GM21717 (cell line): ENCODE measurements around the gene ZNF8.
"Not testable (repeated sequence)": the region's sequence is repeated elsewhere in the genome, so short reads cannot be mapped to it uniquely, and the experiment has no call there.

Source experiments
- ATAC-seq: cut with Tn5 transposase; IDR thresholded peaks from one replicate; pipeline ENCODE4 v1.9.1; 2021; ENCODE audit warnings: mild to moderate bottlenecking, moderate library complexity; ENCODE audit not compliant: unreplicated experiment

Gene ZNF8

GRCh38 chr19:58278541-58279041 lies at the start of gene ZNF8:
Gene ZNF8 (plus strand): TSS chr19:58278955. CDS start chr19:58279082, 127 bp downstream.
- peak; percentile 89 for ATAC-seq

GRCh38 chr19:58229255-58229639 lies 49.5 kb upstream of the ZNF8 start:
- no peak for ATAC-seq

- no peak for ATAC-seq
Observed at GRCh38 chr19:58237324-58237723, 41.4 kb upstream of the ZNF8 start.

- ATAC-seq = no peak
Observed at GRCh38 chr19:58243351-58243750, 35.4 kb upstream of the ZNF8 start.

- no peak for ATAC-seq
Observed at GRCh38 chr19:58248886-58249285, 29.9 kb upstream of the ZNF8 start.

- ATAC-seq = no peak
Observed at GRCh38 chr19:58252102-58252685, 26.6 kb upstream of the ZNF8 start.

- not testable (repeated sequence) for ATAC-seq
Observed at GRCh38 chr19:58258259-58258658, 20.5 kb upstream of the ZNF8 start.

- ATAC-seq = no peak
Observed at GRCh38 chr19:58261600-58261967, 17.2 kb upstream of the ZNF8 start.

- ATAC-seq = no peak
Observed at GRCh38 chr19:58261968-58262921, 16.5 kb upstream of the ZNF8 start.

- ATAC-seq = no peak
Observed at GRCh38 chr19:58262922-58263296, 15.8 kb upstream of the ZNF8 start.

GRCh38 chr19:58265100-58265499 lies 13.7 kb upstream of the ZNF8 start:
- ATAC-seq = no peak

GRCh38 chr19:58268344-58268743 lies 10.4 kb upstream of the ZNF8 start:
- ATAC-seq = no peak

- ATAC-seq = no peak
Observed at GRCh38 chr19:58274771-58275201, 4.0 kb upstream of the ZNF8 start.

GRCh38 chr19:58275564-58275963 lies 3.2 kb upstream of the ZNF8 start:
- ATAC-seq = no peak

GRCh38 chr19:58277197-58277596 lies 1.6 kb upstream of the ZNF8 start:
- ATAC-seq = no peak

GRCh38 chr19:58277748-58278540 lies 811 bp upstream of the ZNF8 start:
- ATAC-seq = no peak

- ATAC-seq = peak; percentile 44
Observed at GRCh38 chr19:58279042-58279924, 528 bp downstream of the ZNF8 start.

- no peak for ATAC-seq
Observed at GRCh38 chr19:58279925-58280316, 1.2 kb downstream of the ZNF8 start.

- no peak for ATAC-seq
Observed at GRCh38 chr19:58284199-58284598, 5.4 kb downstream of the ZNF8 start.

- ATAC-seq = no peak
Observed at GRCh38 chr19:58291943-58292342, 13.2 kb downstream of the ZNF8 start.
